Stimulated activated CD4-positive, alpha-beta T cell treated with anti-CD3 and anti-CD28 coated beads, Interleukin-15, amount 100 ng/mL, for 48 hours (primary cell): ENCODE results near the gene INPP4B.

Experiments used
- DNase-seq, 2 donors: peaks; one replicate each; pipeline ENCODE4 v3.0.0-alpha.2; 2020; ENCODE audit warnings: low read depth in 2 of 2

Gene INPP4B

GRCh38 chr4:142377342-142378091 lies 468.6 kb downstream of the INPP4B start:
- DNase-seq, result no peak

GRCh38 chr4:142376204-142376603 lies 469.9 kb downstream of the INPP4B start:
- no peak for DNase-seq

GRCh38 chr4:142373610-142374009 lies 472.5 kb downstream of the INPP4B start:
- no peak for DNase-seq

- DNase-seq, result no peak
Measured at GRCh38 chr4:142372530-142373260, 473.4 kb downstream of the INPP4B start.

- DNase-seq, result no peak
Measured at GRCh38 chr4:142369141-142369540, 477.0 kb downstream of the INPP4B start.

GRCh38 chr4:142367418-142368180 lies 478.5 kb downstream of the INPP4B start:
- DNase-seq, result no peak

GRCh38 chr4:142366769-142367181 lies 479.3 kb downstream of the INPP4B start:
- no peak for DNase-seq

GRCh38 chr4:142365391-142365790 lies 480.7 kb downstream of the INPP4B start:
- DNase-seq, result no peak

GRCh38 chr4:142363686-142364085 lies 482.4 kb downstream of the INPP4B start:
- DNase-seq, result no peak

GRCh38 chr4:142361981-142362380 lies 484.1 kb downstream of the INPP4B start:
- no peak for DNase-seq

- DNase-seq, result no peak
Measured at GRCh38 chr4:142360657-142361056, 485.4 kb downstream of the INPP4B start.

- DNase-seq, result no peak
Measured at GRCh38 chr4:142358656-142359055, 487.4 kb downstream of the INPP4B start.

- no peak for DNase-seq
Measured at GRCh38 chr4:142356801-142357200, 489.3 kb downstream of the INPP4B start.

- DNase-seq, result no peak
Measured at GRCh38 chr4:142356118-142356759, 489.9 kb downstream of the INPP4B start.

GRCh38 chr4:142355421-142355930 lies 490.6 kb downstream of the INPP4B start:
- no peak for DNase-seq

GRCh38 chr4:142354794-142355420 lies 491.2 kb downstream of the INPP4B start:
- no peak for DNase-seq

- no peak for DNase-seq
Measured at GRCh38 chr4:142354041-142354440, 492.1 kb downstream of the INPP4B start.

GRCh38 chr4:142353149-142353738 lies 492.9 kb downstream of the INPP4B start:
- no peak for DNase-seq

- no peak for DNase-seq
Measured at GRCh38 chr4:142352712-142353111, 493.4 kb downstream of the INPP4B start.

GRCh38 chr4:142351958-142352357 lies 494.1 kb downstream of the INPP4B start:
- no peak for DNase-seq

GRCh38 chr4:142350871-142351270 lies 495.2 kb downstream of the INPP4B start:
- DNase-seq, result no peak
